HG03280 (cell line): ENCODE data around the gene DLL4.

ENCODE experiments used
- ATAC-seq: cut with Tn5 transposase; IDR thresholded peaks from one replicate; pipeline ENCODE4 v1.9.1; 2021; ENCODE audit warnings: mild to moderate bottlenecking, moderate library complexity; ENCODE audit not compliant: unreplicated experiment

The DLL4 gene

DNA sequence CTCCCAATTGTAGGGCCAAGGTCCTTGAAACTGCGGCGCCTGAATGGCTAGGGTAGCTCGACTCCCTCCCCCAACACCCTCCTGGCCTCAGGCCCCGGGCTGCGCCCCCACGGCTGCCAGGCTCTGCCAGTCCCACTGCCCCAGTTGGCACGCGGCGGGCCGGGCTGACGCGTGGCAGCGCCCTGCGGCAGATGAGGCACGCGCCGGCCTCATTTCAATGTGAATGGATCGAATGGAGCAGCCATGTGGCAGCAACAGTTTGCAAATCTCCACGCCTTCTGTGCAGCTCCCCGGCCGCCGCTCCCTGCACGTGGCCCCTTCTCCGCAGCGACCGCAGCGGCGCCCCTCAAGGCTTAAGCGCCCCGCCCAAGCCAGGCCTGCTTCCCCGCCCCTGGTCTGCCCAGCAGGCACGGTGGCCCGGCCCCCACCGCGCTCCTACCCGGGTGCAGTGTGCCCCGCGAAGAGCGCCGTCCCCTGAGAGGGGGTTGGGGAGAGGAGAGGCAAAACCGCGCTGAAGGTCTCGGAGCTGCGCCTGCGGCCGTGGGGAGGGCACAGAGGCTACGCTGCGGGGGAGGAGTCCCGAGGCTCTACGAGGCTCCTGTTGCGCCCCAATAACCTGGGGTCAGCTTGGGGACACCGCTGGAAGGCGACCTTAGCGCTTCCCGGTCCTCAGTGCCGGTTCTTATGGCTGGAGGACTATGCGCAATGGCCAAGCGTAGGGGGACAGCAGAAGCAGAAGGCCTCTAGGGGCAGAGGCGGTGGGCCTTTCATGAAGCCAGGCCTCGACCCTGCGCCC is 3.1 kb upstream of the DLL4 start:
- no peak for ATAC-seq

DNA sequence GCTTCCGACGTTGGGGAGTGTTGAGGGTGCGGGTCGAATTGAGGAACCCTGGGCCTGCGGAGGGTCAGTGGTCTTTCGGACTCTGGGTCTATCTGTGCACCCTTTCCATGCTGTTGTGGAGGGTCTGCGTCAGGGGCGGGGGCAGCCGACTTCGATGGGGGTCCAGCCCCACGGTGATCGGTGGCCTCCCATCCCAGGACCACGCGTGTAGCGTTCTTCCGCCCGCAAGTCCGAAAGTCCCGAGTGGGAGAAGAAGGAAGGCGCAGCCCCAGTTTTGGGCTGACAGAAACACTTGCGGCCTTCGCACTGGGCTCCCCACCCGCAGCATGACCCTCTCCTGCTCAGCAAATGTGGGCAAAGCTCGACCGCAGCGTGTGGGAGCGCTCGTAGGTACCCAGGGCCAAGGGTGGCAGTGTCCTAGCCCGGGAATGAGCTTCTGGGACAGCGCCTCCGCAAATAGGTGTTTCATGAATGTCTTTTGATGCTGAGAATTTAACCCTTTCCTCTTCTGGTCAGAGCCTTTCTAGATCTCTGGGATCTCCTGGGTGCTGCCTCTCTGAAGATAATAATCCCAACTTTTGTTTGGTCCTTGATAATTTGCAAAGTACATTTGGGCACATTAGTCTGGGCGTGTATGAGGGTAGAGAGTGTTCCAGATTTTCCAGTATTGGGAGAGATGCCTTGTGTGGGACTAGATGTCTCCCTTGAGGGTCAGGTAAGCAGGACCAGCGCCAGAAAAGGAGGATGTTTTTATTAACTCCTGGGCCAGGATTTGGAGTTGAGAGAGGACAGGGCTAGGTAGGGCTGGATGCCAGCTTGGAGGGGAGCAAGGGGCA is 2.3 kb upstream of the DLL4 start:
- ATAC-seq: no peak

DNA sequence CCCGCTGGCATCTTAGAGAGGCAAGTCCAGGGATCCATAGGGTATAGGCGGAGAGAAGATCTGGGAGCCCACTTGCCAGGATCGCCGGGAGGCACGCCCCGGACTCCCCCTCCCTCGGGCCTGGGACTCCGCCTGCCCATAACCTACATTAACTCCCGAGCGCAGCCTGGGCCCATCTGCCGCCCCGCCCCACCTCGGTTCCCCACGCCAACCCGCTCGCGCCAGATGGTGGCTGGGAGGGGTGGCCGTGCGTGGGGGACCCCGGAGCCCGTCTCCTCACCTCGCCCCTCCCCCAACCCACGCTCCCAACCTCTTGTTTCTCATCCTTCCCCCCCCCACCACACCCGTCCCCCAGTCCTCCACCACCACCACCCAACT is 1.7 kb upstream of the DLL4 start:
- ATAC-seq: no peak

DNA sequence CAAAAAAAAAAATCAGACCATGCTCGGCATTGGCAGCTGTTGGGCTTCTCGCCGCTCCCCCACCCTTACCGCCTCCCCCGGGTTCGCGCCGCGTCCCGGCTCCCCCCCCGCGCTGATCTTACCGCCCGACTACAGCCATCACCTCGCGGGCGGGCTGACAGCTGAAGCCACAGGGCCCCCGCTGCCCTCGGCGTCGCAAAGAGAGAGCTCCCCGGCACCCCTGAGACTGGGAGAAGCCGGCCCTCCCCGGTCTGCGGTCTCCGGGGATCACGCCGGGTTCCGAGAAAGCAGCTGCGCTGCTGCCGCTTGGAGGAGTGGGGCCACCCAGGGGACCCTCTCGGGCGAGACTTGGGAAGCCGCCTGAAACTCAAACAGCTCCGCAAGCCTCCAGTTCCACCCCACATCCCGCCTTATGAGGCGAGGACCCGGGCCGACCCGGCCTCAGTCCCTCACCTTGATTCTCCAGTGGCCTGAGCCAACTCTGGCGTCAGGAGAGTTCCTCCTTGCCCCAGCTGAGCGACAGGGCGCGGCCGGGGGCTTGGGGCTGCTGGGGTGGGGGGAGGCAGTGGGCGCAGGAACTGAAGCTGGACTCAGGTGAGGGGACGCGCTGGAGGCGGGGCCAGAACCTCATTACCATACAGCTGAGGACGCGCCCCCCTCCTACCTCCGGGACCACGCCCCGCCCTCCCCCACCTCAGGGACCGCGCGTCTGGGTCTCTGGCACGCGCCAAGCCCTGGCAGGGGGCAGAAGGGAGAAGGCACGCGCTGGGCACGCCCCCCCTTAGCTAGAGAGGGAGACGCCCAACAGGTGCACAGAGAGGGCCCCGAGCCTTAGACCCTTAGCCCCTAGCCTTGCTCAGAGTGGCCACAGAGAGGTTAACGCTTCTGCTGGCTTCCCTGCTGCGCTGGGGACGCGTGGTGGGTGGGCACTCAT is 1.0 kb upstream of the DLL4 start:
- no peak for ATAC-seq

DNA sequence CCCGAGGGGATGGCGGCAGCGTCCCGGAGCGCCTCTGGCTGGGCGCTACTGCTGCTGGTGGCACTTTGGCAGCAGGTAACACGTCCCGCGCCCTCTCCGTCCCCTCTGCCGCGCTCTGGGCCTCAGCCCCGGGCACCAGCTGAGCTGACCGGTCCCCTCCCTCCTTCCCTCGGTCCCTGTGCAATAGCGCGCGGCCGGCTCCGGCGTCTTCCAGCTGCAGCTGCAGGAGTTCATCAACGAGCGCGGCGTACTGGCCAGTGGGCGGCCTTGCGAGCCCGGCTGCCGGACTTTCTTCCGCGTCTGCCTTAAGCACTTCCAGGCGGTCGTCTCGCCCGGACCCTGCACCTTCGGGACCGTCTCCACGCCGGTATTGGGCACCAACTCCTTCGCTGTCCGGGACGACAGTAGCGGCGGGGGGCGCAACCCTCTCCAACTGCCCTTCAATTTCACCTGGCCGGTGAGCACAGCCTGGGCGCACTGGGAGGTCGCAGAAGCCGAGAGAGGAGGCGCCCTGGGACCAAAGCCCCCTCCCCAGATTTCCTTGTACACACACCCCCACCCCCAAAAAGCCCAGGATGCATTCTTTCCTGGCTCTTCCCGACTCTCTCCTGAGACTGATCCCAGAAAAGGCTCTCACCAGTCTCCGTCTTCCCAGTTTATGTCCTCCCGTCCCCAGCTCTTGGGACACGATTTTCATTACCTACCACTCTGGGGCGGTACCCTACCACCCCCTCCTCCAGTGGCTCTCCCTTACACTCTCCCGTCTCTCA is 705 bp downstream of the DLL4 start:
- ATAC-seq: no peak

DNA sequence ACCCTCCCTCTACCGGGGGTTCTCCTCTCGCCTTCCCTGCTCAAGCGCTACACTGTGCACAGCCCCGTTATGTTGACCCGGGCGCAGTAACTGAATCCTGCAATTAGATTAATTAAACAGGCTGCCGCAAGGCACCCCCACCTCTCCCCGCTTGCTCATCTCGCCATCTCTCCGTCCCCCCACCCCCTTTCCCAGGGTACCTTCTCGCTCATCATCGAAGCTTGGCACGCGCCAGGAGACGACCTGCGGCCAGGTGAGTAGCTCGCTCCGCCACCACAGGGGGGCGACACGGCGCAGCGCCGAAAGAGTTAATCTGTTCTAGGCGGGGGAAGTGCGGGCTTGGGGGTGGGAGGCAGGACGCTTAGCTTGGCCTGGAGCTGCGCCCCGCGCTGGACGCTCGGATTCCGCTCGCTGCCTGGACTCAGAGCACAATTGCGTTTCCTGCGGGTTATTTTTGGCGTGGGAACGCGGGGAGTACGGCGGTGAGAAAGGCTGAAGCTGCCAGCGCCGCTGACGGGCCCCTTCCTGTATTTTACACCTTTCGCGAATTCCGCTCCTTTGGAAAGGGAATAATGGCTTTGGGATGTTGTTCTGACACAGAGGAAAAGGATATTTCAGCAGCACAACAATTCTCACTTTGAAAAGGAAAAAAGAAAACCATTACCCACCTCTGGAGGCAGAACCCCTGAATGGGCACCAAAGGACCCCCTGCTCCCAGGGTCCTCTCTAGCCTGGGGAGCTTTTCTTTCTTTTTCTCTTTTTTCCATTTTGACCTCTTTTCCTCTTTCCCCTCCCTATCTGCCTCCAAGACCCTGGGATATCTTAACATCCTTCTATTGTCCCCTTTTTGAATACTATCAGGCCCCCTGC is 1.5 kb downstream of the DLL4 start:
- no peak for ATAC-seq

DNA sequence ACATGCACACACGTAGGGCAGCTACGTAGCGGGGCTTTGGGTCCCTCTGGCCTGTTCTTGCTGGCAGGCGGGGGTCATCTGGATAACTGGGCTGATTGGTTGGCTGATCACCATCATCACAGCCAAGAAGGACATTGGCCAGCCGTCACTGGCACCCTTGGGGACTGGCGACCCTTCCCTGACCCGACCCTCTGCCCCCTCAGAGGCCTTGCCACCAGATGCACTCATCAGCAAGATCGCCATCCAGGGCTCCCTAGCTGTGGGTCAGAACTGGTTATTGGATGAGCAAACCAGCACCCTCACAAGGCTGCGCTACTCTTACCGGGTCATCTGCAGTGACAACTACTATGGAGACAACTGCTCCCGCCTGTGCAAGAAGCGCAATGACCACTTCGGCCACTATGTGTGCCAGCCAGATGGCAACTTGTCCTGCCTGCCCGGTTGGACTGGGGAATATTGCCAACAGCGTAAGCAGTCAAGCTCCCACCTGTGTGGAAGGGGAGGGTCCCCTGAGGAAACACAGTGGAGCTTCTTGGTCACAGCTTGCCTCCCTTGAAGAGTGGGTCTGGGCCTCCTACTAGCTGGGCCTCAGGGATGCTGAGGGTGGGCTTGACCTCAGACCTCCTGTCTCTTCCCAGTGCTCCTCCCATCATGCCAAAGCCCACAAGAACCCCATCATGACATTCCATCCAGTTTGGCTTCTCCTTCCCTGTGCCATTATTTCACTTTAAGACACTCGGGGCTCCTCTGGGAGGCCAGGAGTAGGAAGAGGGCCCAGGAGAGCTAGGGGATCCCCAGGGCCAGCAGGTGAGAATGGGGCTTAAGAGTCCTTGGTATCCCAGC is 2.4 kb downstream of the DLL4 start:
- ATAC-seq: no peak

DNA sequence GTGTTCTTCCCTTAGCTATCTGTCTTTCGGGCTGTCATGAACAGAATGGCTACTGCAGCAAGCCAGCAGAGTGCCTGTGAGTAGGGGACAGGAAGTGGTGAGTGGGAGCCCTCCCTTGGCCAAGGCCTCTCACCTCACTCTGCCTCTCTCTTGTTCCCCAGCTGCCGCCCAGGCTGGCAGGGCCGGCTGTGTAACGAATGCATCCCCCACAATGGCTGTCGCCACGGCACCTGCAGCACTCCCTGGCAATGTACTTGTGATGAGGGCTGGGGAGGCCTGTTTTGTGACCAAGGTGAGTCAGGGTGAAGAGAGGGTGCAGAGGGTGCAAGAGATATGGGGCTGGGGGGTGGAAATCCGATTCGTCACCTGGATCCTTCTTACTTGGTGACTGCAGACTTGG is 3.0 kb downstream of the DLL4 start:
- no peak for ATAC-seq

DNA sequence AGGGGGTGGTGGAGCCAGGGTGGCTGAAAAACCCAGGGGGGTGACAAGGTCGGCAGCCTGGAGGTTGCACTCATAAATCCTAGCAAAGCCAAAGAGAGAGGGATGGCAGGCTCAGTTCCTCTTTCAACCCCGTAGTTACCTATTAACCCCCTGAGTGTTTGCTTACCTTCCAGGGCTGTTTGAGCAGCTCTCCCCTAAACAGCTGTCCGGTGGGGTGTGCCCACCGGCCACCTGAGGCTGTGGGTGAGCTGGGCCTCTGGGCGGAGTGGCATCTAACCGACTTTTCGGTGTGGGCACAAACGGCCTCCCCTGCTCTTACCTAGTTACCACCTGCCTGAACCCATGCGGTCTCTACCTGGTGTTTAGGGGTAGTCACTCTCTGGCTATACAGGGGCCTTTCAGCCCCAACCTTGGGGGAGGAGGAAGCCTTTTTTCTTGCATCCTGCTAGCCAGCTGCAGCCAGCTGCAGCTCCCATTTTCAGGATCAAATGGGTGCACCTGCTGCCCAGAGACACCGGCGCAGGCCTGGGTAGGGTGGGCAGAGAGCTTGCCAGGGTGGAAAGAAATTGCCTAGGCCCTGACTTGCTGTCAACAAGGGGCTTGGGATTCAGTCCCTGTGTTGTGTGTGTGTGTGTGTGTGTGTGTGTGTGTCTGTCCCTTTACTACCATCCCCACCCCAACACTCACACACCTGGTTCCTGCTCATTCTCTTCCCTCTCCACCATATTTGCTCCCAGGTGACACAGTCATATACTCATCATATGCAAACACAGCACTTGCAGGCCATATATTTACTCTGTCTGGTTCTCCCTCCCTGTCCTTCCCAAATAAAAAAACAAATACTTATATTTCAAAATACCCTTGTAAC is 3.7 kb downstream of the DLL4 start:
- no peak for ATAC-seq

DNA sequence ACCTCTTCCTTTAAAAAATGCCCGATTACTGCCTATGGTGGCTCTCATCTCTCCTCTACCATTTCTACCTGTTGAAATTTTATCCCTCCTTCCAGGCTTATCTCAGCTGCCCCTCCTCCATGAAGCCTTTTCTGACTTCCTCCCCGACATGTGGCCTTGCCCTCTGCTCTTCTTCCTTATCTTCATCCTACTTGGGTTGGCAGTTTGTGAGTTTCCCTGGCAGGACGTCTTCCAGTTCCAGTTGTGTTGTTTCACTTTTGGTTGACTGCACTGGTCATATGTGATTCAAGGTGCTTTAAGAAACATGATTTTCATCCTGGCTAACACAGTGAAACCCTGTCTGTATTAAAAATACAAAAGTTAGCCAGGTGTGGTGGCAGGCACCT is 4.4 kb downstream of the DLL4 start:
- no peak for ATAC-seq

DNA sequence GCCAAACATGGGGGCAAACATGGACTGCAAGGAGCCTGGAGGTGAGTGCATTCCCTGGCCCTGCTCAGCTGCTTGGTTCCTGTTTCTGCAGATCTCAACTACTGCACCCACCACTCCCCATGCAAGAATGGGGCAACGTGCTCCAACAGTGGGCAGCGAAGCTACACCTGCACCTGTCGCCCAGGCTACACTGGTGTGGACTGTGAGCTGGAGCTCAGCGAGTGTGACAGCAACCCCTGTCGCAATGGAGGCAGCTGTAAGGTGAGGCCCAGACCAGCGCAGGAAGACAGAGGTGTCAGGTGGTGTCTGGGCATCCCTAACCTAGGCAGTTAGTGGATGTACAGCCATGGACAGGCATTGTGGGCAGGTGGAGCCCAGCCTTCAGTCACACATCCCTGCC is 5.3 kb downstream of the DLL4 start:
- no peak for ATAC-seq

DNA sequence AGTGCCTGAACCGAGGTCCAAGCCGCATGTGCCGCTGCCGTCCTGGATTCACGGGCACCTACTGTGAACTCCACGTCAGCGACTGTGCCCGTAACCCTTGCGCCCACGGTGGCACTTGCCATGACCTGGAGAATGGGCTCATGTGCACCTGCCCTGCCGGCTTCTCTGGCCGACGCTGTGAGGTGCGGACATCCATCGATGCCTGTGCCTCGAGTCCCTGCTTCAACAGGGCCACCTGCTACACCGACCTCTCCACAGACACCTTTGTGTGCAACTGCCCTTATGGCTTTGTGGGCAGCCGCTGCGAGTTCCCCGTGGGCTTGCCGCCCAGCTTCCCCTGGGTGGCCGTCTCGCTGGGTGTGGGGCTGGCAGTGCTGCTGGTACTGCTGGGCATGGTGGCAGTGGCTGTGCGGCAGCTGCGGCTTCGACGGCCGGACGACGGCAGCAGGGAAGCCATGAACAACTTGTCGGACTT is 7.1 kb downstream of the DLL4 start:
- no peak for ATAC-seq

DNA sequence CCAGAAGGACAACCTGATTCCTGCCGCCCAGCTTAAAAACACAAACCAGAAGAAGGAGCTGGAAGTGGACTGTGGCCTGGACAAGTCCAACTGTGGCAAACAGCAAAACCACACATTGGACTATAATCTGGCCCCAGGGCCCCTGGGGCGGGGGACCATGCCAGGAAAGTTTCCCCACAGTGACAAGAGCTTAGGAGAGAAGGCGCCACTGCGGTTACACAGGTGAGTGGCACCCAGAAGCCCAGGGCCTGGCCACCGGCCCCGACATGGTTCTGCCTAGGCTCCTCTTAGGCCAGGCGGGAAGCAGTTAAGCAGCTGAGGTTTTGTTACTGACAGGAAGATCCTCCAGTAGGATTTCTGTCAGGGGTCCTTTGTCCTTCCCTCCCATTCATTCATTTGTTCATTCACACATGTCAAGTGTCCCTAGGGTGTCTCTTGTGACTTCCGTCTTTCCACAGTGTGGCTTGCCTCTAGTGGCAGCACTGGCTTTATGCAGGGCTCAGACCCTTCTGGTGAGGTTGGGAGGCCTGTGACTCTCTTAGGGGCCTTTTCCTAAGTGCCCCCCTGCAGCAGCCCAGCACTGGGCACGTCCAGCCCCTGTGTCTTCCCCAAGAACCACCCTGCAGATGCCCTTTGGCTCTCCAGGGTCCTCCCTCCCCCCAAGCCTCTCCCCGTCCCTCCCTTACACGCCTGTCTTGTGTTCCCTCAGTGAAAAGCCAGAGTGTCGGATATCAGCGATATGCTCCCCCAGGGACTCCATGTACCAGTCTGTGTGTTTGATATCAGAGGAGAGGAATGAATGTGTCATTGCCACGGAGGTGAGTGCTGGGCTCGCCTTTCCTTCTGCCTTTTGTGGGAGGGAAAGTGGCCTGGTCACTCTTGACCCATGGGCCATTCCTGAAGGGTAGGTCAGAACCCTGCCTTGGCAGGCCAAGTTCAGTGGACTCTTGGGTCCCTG is 7.8 kb downstream of the DLL4 start:
- no peak for ATAC-seq

DNA sequence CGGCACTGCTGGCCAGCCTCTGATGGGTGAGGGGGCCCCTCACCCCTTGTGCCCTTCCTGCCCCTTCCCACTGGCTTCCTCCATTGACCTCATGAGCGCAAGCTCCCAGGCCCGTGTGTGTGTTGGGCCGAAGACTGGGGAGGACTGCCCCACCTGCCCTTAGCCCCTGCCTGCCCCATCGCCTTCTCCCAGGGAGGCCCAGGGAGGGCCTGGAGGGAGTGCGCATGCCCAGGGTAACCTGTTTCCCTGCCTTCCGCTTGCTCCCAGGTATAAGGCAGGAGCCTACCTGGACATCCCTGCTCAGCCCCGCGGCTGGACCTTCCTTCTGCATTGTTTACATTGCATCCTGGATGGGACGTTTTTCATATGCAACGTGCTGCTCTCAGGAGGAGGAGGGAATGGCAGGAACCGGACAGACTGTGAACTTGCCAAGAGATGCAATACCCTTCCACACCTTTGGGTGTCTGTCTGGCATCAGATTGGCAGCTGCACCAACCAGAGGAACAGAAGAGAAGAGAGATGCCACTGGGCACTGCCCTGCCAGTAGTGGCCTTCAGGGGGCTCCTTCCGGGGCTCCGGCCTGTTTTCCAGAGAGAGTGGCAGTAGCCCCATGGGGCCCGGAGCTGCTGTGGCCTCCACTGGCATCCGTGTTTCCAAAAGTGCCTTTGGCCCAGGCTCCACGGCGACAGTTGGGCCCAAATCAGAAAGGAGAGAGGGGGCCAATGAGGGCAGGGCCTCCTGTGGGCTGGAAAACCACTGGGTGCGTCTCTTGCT is 8.8 kb downstream of the DLL4 start:
- ATAC-seq: no peak

DNA sequence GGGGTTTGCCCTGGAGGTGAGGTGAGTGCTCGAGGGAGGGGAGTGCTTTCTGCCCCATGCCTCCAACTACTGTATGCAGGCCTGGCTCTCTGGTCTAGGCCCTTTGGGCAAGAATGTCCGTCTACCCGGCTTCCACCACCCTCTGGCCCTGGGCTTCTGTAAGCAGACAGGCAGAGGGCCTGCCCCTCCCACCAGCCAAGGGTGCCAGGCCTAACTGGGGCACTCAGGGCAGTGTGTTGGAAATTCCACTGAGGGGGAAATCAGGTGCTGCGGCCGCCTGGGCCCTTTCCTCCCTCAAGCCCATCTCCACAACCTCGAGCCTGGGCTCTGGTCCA is 9.4 kb downstream of the DLL4 start:
- no peak for ATAC-seq

DNA sequence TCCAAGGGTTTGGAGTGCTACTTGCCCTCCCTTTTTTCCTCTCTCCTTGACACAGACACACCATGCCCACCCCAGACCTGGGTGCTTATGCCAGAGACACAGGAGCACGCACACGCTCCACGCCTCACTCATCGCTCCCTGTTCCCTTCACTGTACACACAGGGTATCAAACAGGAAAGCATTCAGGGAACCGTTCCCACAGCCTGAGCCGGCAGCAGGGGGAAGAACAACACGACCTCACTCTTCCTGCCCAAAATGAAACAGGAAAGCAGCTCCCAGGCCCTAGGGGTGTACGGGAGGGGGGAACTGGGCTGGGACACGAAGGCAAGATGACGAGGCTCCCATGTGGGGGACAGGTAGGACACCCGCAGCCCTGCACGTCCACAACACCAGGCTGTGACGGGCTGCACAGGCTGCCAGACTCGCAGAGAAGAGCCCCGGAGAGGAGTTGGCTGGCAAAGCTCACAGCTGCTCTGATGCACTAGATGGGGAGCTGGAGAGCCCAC is 11.2 kb downstream of the DLL4 start:
- no peak for ATAC-seq
